HL-60/S4 treated with phorbol 12-myristate 13-acetate at 8.2 ng/mL for 4 days and 3 days (cell line): ENCODE results near the gene GPR84.

Experiments
- in situ Hi-C: fragments of 300-500 bp; cut with MboI; formaldehyde crosslinking; loops from 2 replicates; pipeline ENCODE4 v1.15.0; 2022; ENCODE audit warnings: low sequenced_read_pairs

GPR84 gene

DNA sequence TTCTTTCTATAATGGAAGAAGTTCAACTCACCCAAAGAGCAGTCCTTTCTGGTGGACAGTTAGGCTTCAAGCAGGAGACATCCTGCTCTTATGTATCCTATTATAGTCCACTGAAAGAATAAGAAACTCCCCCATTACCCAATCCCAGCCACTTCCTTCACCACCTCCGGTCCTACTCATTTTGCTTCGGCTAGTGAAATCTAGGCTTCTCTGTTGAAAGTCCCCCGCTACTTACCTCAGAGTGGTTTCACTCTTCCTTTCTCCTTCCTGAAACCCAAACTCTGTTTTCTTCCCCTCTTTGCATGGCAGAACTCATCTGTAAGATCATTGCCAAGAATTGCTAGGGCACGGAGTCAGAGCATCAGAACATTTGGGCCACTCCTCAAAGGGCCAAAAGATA is at the start of gene GPR84:
GPR84 (minus strand) TSS at position 74 of the 400 bp plus-strand sequence. CDS start 635 bp downstream, outside the sequence.
- in situ Hi-C loops: loop anchor here (25.0 kb wide), 1 partner anchor 377 kb away; the partner anchor contains the start of gene HOXC10

GRCh38 chr12:54413284-54414190 is 49.3 kb upstream of the GPR84 start:
- in situ Hi-C loops: no loop called here

DNA sequence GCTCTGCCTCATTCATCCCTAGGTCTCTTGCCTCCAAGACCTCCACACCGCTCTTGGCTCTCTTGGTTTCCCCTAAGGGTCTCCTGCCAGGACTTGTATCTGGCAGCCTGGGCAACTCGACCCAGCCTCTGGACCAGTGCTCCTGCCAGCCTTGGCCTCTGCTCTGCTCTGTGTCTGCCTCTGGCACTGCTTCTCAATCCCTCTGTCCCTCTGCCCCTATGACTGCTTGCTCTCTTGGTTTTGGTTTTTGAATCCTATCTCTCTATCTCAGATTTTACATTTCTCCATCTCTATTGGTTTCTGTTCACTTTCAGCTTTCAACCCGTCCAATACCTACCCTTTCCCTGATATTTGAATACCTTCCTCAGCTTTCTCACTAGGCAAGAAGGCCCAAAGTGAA is 48.5 kb upstream of the GPR84 start:
- in situ Hi-C loops: no loop called here

DNA sequence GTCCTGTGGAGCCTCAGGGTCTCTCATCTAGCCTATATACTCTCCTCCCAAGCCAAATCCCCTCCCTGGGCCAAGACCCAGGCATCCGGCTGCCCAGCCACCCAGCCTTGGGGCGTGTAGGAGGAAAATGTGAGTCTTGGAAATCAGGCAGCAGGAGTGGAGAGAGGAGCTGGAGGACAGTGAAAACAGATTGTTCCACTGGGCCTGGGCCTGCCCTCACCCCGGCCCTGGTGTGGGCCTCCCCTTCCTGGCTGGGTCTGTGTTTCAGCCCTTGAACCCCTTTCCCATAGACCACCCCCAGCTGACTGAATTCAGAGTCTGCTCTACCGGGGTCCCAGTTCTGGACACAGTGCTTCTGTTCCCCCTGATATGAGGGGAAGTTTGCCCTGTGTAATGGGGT is 48.1 kb upstream of the GPR84 start:
- in situ Hi-C loops: no loop called here

DNA sequence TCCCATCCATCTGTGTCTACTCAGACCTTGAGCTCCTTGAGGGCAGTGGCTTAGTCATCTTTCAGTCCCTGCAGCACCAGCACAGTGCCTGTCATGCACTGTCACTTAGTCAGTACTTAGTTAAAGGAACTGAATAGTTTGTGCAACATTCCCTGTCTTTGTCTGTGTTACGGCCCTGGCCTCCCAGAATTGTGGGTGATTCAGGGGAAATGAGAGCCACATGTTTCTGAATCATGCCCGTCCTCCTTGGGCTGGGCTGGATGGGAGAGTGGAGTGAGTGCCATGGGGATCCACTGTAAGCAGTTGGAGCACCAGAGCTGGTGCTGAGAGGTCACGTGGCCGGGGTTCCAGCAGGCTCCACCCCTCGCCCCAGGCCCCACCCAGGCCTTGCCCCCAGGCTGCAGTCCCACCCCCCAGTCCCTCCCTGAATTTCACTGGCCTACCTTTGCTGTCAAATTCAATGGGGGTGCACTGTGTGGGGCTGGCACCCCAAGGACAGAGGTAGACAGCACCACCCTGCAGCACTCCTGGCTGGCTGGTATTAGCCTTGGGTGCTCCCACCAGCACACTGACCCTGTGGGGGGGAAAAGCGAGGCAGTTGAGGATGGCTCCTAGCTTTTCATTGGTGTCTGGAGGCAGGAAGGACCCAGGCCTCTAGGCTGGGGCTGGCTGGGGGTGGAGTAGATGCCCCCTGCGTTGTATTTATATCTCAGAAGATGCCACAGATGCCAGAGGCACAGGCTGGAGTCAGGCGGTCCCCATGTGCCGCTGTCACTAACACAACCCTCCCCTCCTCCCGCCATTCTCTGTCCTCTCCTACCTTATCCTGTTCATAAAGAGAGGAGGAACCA is 47.3 kb upstream of the GPR84 start:
- in situ Hi-C loops: no loop called here

DNA sequence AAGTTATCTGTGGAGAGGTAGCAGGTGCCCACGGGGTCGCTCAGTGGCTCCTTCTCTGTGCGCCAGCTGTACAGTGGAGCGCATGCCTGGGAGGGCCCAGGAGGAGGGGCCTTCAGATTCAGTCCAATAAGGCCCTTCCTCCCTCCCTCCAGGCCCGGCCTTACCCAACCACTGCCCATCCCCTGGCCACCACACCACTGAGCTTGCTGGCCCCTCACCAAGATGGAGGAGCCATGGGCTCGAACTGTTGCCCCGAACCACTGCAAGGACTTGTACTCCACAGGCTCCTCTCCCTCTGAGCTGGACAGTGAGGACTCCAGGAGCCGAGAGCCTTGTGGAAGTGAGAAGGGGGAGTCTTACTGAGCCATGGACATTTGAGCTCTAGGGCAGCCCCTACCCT is 45.0 kb upstream of the GPR84 start:
- in situ Hi-C loops: no loop called here

GRCh38 chr12:54407183-54407905 is 43.1 kb upstream of the GPR84 start:
- in situ Hi-C loops: no loop called here

- in situ Hi-C loops: no loop called here
These were observed 41.3 kb upstream of the GPR84 start for GRCh38 chr12:54405573-54405972.

DNA sequence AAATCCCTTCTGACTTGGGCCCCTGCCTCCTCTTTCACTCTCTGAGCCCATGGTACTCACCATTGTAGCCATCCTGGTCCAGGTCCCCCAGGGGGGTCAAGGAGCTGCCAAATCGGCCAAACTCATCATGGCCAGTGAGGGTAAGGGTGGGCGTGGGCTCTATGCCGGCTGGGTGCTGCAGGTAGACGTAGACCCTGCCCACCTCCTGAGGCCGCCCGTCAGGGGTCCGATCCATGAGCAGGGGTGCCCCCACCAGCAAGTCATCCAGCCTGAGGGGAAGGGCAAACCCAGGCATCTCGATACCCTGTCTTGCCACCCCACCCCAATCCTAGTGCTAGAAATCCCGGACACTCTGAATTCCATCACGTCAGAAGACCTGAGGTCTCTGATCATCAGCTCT is 40.8 kb upstream of the GPR84 start:
- in situ Hi-C loops: no loop called here

DNA sequence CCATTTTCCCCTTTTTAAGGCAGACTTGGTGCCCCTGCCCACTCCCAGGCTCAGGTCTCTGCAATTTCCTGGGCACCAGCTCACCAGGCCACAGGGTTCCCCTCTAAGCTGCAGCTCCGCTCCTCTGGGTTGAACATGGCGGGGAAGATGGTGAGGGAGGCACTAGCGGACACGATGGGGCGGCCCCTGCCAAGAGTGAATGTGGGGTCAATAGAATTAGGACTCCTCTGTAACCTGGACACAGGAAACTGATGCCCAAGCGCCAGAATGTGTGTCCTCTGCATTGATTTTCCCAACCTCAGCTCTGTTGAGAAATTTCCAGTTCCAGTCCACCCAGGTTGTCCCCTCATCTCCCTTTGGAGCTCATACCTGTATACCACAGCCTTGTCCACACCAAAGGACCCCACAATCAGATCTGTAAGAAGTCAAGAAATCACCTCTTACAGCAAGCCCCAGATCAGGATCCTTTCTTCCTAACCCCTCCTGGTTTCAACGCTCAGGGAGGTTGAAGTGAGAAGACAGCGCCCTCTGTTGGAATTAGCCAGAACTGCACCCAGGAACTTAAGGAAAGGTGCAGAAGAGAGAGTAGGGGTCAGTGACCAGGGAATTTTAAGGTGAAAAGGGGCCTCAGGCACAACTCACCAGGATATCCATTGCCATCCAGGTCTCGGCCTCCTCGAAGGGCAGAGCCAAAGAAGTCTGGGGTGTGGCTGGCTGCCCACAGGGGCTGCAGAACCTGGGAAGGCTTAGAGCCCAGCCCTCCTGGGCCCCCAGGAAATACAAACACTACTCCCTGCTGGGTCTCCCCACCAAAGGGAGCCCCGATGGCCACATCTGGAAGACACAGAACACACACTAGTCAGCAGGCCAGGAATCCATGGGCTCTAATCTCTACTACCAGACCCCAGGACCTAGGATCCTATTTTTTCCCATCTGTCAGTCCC is 40.0 kb upstream of the GPR84 start:
- in situ Hi-C loops: loop anchor here (5.0 kb wide), 1 partner anchor 38 kb away; no protein-coding TSS in a partner anchor

DNA sequence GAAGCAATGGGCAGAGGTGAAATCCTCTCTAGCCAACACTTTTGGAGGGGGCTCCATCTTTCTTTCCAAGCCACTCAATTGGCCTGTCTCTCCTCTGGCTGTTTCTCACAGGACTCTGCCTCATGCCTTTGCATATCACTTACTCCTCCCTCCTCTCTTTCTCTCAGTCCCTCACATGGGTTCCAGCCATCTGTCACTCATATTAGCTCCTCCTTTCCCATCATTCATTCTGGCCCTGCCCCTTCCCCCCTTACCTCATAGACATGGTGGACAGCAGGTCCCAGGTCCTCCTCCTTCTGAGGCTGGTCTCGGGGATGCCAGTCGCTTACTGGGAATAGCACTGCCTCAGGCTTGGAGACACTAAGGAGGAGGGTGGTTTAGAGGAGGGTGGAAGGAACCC is 36.8 kb upstream of the GPR84 start:
- in situ Hi-C loops: loop anchor here (5.0 kb wide), 1 partner anchor 41 kb away; no protein-coding TSS in a partner anchor

GRCh38 chr12:54398995-54399793 is 34.9 kb upstream of the GPR84 start:
- in situ Hi-C loops: no loop called here

GRCh38 chr12:54398218-54398617 is 33.9 kb upstream of the GPR84 start:
- in situ Hi-C loops: no loop called here

DNA sequence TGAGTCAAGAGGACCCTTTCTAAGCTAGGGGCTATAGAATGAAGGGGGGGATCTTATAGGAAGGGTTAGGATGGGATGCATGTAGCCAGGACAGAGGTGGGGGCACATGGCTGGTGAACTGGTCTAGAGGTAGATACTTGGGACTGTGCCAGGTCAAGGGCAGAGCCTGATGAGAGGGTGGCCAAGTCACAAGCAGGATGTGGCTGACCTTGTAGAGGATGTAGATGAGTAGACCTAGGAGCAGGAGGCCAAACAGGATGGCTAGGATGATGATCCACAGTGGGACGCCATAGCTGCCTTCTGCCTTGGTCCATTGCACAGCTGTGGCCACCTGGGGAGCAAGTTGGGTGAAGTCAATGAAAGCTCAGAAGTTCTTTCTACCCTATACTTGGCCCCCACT is 32.9 kb upstream of the GPR84 start:
- in situ Hi-C loops: no loop called here

- in situ Hi-C loops: no loop called here
These were observed 31.3 kb upstream of the GPR84 start for GRCh38 chr12:54395545-54395944.

DNA sequence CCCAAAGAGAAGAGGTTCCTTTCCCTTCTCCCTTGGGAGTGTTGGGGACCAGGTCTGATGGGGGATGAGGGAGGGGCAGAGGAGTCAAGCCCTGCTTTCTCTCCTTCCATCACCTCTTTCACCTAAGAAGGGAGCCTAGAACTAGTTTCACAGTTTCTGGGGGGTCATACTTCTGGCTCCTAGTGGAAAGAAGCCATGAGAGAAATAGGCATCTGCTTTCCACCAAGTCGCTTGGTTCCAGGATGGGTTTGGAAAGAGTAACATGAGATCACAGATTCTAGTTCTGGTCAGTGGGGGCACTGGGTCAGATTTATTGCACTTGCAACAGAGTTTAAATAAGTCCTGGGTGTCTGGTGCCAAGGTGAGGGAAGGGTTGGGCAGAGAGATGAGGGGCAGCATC is 30.7 kb upstream of the GPR84 start:
- in situ Hi-C loops: no loop called here

- in situ Hi-C loops: no loop called here
These were observed 30.0 kb upstream of the GPR84 start for GRCh38 chr12:54394281-54394719.

DNA sequence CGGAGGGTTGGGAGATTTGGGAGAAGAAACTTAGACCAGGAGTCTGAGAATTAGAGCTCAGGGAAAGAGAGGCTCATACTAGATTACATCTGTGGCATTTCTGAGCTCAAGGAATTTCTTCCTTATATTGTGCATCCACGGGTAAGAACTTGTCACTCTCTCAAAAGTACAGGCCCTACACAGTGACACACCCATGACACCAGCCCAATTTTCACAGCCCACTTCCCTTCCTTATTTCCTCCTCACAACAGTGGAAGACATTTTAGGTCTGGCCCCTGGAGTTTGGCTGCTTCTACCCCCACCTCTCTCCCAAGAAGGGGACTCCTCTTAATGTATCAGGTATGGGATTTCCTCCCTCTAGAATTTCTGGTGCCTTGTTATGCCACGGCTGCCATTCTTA is 29.5 kb upstream of the GPR84 start:
- in situ Hi-C loops: no loop called here

- in situ Hi-C loops: no loop called here
These were observed 28.9 kb upstream of the GPR84 start for GRCh38 chr12:54393207-54393609.
